NCI-H1092 (cell line): ENCODE results near the gene CLINT1.

Experiments used
- DNase-seq: peaks from one replicate; lab custom pipeline; 2025; lab: John Stamatoyannopoulos, UW

Gene CLINT1

GRCh38 chr5:157758706-157759105, 100.2 kb downstream of the CLINT1 start:
- DNase-seq, result no peak

- no peak for DNase-seq
Measured at GRCh38 chr5:157756122-157756521, 102.8 kb downstream of the CLINT1 start.

- DNase-seq, result no peak
Measured at GRCh38 chr5:157750320-157750719, 108.6 kb downstream of the CLINT1 start.

GRCh38 chr5:157749462-157749799, 109.5 kb downstream of the CLINT1 start:
- no peak for DNase-seq

GRCh38 chr5:157748760-157749461, 110.0 kb downstream of the CLINT1 start:
- no peak for DNase-seq

GRCh38 chr5:157747766-157748700, 110.9 kb downstream of the CLINT1 start:
- no peak for DNase-seq

- DNase-seq, result no peak
Measured at GRCh38 chr5:157747173-157747740, 111.7 kb downstream of the CLINT1 start.

- DNase-seq, result no peak
Measured at GRCh38 chr5:157745041-157745456, 113.9 kb downstream of the CLINT1 start.

GRCh38 chr5:157744051-157745011, 114.6 kb downstream of the CLINT1 start:
- DNase-seq, result no peak

GRCh38 chr5:157743163-157744050, 115.5 kb downstream of the CLINT1 start, which contains the start of gene LSM11:
Gene LSM11, plus strand, starts transcription at chr5:157743712. Its CDS starts 39 bp downstream, at chr5:157743751.
- peak; percentile 50 for DNase-seq

GRCh38 chr5:157741131-157741530, 117.8 kb downstream of the CLINT1 start:
- no peak for DNase-seq

GRCh38 chr5:157740229-157740610, 118.7 kb downstream of the CLINT1 start:
- DNase-seq, result no peak

GRCh38 chr5:157739388-157740228, 119.3 kb downstream of the CLINT1 start:
- no peak for DNase-seq

- no peak for DNase-seq
Measured at GRCh38 chr5:157735991-157736390, 123.0 kb downstream of the CLINT1 start.
